ENCODE results near the gene NME4.
"Not testable (repeated sequence)": the region's sequence is repeated elsewhere in the genome, so short reads cannot be mapped to it uniquely, and the experiment has no call there.

The NME4 gene
- long read RNA-seq, transcript NME4-203 (5 exons, 1,232 nt), result minor isoform, 9 of 48 reads
- long read RNA-seq, transcript NME4-201 (5 exons, 995 nt), result major isoform, 22 of 48 reads
- long read RNA-seq, partial matches to known transcripts, result 3 of 48 reads
- long read RNA-seq, other reads (novel, unspliced or antisense), result 9 of 48 reads

DNA sequence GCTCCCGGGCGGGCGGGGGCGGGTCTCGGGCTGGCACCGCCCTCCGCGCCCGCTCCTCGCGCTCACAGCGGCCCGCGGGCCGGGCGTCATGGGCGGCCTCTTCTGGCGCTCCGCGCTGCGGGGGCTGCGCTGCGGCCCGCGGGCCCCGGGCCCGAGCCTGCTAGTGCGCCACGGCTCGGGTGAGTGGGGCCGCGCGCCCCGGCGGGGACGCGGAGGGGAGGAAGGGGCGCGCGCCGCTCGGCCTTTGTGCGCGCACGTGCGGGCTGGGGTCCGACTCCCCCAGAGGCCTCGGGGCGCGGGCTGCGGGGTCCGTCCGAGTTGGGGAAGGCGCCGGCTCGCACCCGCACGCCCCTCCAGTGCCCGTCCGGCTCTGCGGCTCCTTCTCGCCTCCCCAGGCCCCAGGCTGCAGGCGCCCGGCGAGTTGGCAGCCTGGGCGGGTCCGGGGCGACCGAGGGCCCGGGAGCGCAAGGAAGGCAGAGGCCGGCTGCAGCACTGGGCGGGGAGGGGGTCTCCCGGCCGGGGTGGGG, at the start of gene NME4:
Gene NME4, plus strand, starts transcription at position 65 of the 527 bp plus-strand sequence. Its CDS starts 24 bp downstream, at position 89.
- DNase-seq (ENCODE audit: low read depth in 1 of 2, low spot score in 1 of 2), result peak; percentile 28 to 62
- Histone ChIP-seq H3K4me3 (replicated peaks; ENCODE audit: insufficient read depth, low read length) (peak within 1 kb of the TSS; percentile 49), H3K27me3 (ENCODE audit: insufficient read depth, poor library complexity, severe bottlenecking) (no peaks in the 10 kb centered on the region), H3K27ac (replicated peaks) (peak within 1 kb of the TSS; percentile 85)
- TF ChIP-seq, protein P1, sequence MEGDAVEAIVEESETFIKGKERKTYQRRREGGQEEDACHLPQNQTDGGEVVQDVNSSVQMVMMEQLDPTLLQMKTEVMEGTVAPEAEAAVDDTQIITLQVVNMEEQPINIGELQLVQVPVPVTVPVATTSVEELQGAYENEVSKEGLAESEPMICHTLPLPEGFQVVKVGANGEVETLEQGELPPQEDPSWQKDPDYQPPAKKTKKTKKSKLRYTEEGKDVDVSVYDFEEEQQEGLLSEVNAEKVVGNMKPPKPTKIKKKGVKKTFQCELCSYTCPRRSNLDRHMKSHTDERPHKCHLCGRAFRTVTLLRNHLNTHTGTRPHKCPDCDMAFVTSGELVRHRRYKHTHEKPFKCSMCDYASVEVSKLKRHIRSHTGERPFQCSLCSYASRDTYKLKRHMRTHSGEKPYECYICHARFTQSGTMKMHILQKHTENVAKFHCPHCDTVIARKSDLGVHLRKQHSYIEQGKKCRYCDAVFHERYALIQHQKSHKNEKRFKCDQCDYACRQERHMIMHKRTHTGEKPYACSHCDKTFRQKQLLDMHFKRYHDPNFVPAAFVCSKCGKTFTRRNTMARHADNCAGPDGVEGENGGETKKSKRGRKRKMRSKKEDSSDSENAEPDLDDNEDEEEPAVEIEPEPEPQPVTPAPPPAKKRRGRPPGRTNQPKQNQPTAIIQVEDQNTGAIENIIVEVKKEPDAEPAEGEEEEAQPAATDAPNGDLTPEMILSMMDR (IDR thresholded peaks at IDR 0.05; ENCODE audit: insufficient read depth, low read length), result no peak
- no peak for TF ChIP-seq SPI1 (IDR thresholded peaks at IDR 0.05; ENCODE audit: borderline replicate concordance, low read depth)
- TF ChIP-seq, protein P2, sequence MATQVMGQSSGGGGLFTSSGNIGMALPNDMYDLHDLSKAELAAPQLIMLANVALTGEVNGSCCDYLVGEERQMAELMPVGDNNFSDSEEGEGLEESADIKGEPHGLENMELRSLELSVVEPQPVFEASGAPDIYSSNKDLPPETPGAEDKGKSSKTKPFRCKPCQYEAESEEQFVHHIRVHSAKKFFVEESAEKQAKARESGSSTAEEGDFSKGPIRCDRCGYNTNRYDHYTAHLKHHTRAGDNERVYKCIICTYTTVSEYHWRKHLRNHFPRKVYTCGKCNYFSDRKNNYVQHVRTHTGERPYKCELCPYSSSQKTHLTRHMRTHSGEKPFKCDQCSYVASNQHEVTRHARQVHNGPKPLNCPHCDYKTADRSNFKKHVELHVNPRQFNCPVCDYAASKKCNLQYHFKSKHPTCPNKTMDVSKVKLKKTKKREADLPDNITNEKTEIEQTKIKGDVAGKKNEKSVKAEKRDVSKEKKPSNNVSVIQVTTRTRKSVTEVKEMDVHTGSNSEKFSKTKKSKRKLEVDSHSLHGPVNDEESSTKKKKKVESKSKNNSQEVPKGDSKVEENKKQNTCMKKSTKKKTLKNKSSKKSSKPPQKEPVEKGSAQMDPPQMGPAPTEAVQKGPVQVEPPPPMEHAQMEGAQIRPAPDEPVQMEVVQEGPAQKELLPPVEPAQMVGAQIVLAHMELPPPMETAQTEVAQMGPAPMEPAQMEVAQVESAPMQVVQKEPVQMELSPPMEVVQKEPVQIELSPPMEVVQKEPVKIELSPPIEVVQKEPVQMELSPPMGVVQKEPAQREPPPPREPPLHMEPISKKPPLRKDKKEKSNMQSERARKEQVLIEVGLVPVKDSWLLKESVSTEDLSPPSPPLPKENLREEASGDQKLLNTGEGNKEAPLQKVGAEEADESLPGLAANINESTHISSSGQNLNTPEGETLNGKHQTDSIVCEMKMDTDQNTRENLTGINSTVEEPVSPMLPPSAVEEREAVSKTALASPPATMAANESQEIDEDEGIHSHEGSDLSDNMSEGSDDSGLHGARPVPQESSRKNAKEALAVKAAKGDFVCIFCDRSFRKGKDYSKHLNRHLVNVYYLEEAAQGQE (IDR thresholded peaks at IDR 0.05; ENCODE audit: insufficient replicate concordance, low read depth), result no peak
- TF ChIP-seq POLR2AphosphoS5 (IDR thresholded peaks at IDR 0.05; ENCODE audit: low read depth), result no peak
- TF ChIP-seq GABPA (IDR thresholded peaks at IDR 0.05; ENCODE audit: low read depth), result no peak

DNA sequence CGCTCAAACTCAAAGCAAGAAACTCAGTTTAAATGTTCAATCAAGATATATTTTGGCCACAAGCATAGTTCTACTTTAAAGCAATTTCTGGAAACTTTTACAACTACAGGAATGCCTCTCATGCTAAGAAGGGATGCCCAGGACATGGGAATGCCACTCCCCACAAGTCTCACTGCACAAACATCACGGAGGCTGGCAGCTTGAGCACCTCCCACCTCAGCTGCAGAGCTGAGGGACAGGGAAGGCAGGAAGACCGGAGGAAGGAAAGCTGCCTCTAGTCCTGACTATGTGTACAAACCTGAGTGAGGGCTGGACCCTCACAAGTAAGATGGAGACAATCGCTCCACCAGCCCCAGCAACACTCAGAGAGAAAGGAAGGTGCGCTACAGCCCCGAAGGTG, 49.8 kb upstream of the NME4 start:
- H3K27ac ChIP-seq (replicated peaks), result no peak overlapping the region
- no peak for DNase-seq (ENCODE audit: low read depth in 1 of 2, low spot score in 1 of 2)
- no peak for TF ChIP-seq POLR2AphosphoS5 (IDR thresholded peaks at IDR 0.05; ENCODE audit: low read depth)
- no peak for TF ChIP-seq SPI1 (IDR thresholded peaks at IDR 0.05; ENCODE audit: borderline replicate concordance, low read depth)
- TF ChIP-seq, protein P2 (IDR thresholded peaks at IDR 0.05; ENCODE audit: insufficient replicate concordance, low read depth), result no peak
- TF ChIP-seq, protein P1 (IDR thresholded peaks at IDR 0.05; ENCODE audit: insufficient read depth, low read length), result no peak
- TF ChIP-seq GABPA (IDR thresholded peaks at IDR 0.05; ENCODE audit: low read depth), result no peak
- H3K4me3 ChIP-seq (replicated peaks; ENCODE audit: insufficient read depth, low read length), result no peak overlapping the region
- H3K27me3 ChIP-seq (ENCODE audit: insufficient read depth, poor library complexity, severe bottlenecking), result no peaks in the 10 kb centered on the region

DNA sequence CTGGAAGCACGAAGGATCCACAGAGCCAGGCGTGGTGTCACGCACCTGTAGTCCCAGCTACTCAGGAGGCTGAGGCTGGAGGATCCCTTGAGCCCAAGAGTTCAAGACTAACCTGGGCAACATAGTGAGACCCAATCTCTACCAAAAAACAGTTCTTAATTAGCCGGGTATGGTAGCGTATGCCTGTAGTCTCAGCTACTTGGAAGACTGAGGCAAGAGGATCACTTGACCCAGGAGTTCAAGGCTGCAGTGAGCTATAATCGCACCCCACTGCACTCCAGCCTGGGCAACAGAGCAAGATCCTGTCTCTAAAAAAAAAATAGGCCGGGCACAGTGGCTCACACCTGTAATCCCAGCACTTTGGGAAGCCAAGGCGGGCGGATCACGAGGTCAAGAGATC, 48.5 kb upstream of the NME4 start:
- not testable (repeated sequence) for DNase-seq (ENCODE audit: low read depth in 1 of 2, low spot score in 1 of 2); H3K4me3 ChIP-seq (replicated peaks; ENCODE audit: insufficient read depth, low read length); H3K27ac ChIP-seq (replicated peaks); H3K27me3 ChIP-seq (ENCODE audit: insufficient read depth, poor library complexity, severe bottlenecking)

DNA sequence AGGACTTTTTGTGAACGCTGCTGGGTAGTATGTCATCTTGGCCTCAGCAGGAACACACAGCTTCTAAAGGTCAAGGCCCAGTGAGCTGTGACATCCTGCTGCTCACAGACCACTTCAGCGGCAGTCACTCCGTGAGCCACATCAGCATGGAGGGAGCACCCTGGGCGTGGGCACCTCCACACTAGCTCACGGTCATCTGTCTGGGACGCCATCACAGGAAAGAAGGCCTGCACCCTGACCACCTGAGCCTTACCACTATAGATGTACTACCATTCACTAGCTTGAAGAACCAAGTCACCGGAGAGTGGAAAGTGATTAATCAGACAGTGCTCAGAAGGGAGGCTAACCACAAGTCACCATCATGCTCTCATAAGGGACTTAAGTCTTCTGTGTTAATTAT, 47.8 kb upstream of the NME4 start:
- DNase-seq (ENCODE audit: low read depth in 1 of 2, low spot score in 1 of 2), result no peak
- Histone ChIP-seq H3K27ac (replicated peaks) (no peak overlapping the region), H3K4me3 (replicated peaks; ENCODE audit: insufficient read depth, low read length) (no peak overlapping the region), H3K27me3 (ENCODE audit: insufficient read depth, poor library complexity, severe bottlenecking) (no peaks in the 10 kb centered on the region)
- no peak for TF ChIP-seq POLR2AphosphoS5 (IDR thresholded peaks at IDR 0.05; ENCODE audit: low read depth)

DNA sequence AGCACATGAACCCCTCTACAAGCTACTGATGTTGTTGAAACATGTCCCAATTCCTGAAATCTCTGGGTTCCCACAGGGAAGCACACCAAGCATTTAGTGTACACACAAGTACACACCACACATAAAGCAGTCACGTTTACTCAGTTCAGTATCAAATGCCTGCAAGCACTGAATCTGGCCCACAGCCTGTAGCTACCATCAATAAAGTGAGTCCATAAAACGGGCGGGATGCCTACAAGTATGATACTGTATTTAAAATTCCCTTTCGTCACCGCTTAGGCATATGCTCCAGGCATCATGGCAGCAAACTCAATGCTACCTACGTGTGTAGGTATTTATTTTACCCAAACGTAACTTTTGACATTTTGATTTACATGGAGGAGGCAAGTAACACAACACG, 46.8 kb upstream of the NME4 start:
- H3K27me3 ChIP-seq (ENCODE audit: insufficient read depth, poor library complexity, severe bottlenecking), result no peaks in the 10 kb centered on the region
- no peak for DNase-seq (ENCODE audit: low read depth in 1 of 2, low spot score in 1 of 2)
- no peak overlapping the region for H3K27ac ChIP-seq (replicated peaks)
- TF ChIP-seq, protein P2 (IDR thresholded peaks at IDR 0.05; ENCODE audit: insufficient replicate concordance, low read depth), result no peak
- TF ChIP-seq, protein P1 (IDR thresholded peaks at IDR 0.05; ENCODE audit: insufficient read depth, low read length), result no peak
- no peak for TF ChIP-seq SPI1 (IDR thresholded peaks at IDR 0.05; ENCODE audit: borderline replicate concordance, low read depth)
- no peak for TF ChIP-seq POLR2AphosphoS5 (IDR thresholded peaks at IDR 0.05; ENCODE audit: low read depth)
- no peak for TF ChIP-seq GABPA (IDR thresholded peaks at IDR 0.05; ENCODE audit: low read depth)
- H3K4me3 ChIP-seq (replicated peaks; ENCODE audit: insufficient read depth, low read length), result no peak overlapping the region

Data from HL-60 (cell line).